Right renal cortex interstitium (tissue), 3 donors: ENCODE data around the gene CACNA1H. TPM values are rescaled to one million over a fixed set of nuclear protein-coding genes. Genes with fewer than 3 reads are reported as not detected.

Experiments
- DNase-seq, 3 donors: peaks; one replicate each; pipeline ENCODE4 v3.0.0-alpha.2; 2013; ENCODE audit warnings: low read depth in 3 of 3, low spot score in 2 of 3
- polyA plus RNA-seq, 3 donors: library from polyadenylated mRNA; unstranded; fragments of 120-200 nt; gene quantifications; one replicate each; pipeline ENCODE4 v1.2.1, GENCODE V29; 2013; ENCODE audit not compliant: insufficient read length in 3 of 3

Gene CACNA1H
- polyA plus RNA-seq, 3 donors: 16.6 to 18.4 (median 16.9) TPM

- DNase-seq: no peak
These were observed 18.1 kb downstream of the CACNA1H start for GRCh38 chr16:1171001-1171400.

- DNase-seq: no peak
These were observed 19.0 kb downstream of the CACNA1H start for GRCh38 chr16:1171854-1172428.

- no peak for DNase-seq
These were observed 19.7 kb downstream of the CACNA1H start for GRCh38 chr16:1172651-1173050.

GRCh38 chr16:1173788-1174451, 21.0 kb downstream of the CACNA1H start:
- DNase-seq: no peak

DNA sequence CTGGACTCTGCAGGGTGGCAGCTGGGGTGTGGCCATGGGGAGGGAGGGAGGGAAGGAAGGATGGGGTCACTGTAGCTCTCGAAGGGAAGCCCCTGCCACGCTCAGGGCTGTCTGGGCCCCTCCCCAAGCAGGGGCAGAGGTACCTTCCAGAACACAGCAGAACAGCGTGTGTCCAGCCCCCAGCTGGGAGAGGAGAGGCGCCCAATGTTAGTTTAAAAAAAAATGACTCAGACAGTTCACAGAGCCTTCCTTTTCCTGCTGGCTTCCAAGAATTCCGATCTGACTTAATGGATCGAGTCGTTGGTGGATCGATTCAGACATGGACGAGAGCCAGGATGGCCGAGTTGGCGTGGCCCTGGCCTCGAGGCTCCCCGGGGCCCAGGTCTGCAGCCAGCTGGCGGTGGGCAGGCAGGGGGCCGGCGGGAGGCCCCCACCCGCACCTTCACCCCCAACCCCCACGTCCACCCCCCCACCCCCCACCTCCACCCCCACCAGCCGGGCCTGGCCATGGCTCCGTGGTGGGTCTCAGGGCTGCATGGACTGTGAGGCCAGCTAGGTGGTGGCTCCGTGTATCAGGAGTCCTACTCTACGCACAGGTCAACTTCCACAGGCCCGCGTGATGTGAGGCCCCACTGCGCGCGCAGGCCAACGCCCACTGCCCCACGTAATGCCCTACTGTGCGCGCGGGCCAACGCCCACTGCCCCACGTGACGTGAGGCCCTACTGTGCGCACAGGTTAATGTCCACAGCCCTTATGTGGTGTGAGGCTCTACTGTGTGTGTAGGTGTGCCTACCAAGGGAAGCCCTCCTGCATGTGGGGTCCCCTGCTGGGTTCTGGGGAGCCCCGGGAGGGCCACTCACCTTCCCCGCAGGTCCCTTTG, 21.8 kb downstream of the CACNA1H start:
- no peak for DNase-seq

- no peak for DNase-seq
These were observed 22.8 kb downstream of the CACNA1H start for GRCh38 chr16:1175566-1176279.

DNA sequence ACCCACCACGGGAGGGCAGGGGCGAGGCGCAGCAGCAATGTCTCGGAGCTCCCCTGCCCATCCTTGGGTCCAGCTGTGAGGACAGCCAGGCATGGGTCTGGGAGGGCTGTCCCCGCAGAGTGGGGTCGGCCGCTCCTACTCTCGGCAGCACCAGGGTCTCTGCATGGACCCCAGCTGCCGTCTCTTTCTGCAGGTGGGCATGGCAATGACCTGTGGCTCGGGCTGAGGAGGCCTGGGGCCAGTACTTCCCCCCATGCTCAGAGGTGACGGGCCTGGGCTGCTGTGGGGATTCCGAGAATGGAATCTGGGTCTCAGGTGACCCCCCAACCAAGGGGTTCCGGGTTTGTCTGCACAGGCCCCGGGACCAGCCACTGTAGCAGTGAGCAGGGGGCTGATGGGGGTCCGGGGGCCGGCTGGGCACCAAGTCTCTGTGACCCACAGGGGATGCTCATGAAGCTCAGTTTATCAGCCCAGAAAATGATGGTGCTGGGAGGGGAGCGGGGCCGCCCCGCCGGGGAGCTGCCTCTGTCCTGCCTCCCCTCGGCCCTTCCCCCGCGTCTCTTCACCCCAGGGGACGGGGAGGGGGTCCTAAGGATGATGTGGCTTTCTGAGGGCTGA, 23.5 kb downstream of the CACNA1H start:
- no peak for DNase-seq

GRCh38 chr16:1177053-1177452, 24.1 kb downstream of the CACNA1H start:
- no peak for DNase-seq

DNA sequence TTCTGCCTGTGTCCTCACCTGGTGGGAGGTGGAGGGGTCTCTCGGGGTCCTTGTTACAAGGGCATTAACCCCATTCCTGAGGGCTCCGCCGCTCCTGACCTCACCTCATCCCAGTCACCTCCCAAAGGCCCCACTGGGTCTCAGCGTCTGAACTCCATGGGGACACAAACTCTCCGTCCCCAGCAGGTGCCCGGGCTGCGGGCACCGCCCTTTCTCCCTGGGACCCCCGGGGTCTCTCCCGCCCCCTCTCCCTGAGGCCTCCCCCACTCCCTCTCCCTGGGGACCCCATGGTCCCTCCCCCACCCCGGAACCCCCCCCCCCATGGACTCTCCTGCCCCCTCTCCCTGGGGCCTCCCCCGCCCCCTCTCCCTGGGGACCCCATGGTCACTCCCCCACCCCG, 24.8 kb downstream of the CACNA1H start:
- no peak for DNase-seq

DNA sequence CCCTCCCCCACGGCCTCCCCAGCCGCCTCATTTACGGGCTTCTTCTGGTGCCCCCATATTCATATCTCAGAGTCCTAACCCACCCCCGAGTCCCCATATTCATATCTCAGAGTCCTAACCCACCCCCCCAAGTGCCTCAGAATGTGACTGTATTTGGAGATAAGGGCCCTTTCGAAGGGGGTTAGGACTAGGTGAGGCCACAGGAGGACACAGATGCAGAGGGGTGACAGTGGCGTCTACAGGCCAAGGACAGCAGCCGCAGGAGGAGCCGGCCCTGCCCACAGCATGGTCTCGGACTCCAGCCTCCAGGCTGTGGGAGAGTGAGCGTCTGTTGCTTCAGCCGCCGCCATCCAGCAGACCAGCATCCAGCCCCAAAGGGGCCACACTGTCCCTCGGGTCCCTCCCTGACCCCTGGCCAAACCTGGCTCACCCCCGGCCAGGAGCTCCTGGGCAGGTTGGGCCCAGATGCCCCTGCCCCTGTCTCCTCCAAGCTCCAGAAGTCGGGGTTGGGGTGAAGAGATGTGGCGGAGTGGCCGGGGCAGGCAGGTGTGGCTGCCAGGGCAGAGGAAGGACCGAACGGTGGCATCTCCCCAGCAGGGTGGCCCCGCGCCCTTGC, 25.5 kb downstream of the CACNA1H start:
- no peak for DNase-seq

GRCh38 chr16:1180549-1181403, 27.9 kb downstream of the CACNA1H start:
- no peak for DNase-seq

- no peak for DNase-seq
These were observed 28.8 kb downstream of the CACNA1H start for GRCh38 chr16:1181404-1182315.

GRCh38 chr16:1182316-1182671, 29.4 kb downstream of the CACNA1H start:
- peak in 2 of 3 donors; percentile 66 to 77 for DNase-seq

- peak in 2 of 3 donors; percentile 55 to 74 for DNase-seq
These were observed 30.3 kb downstream of the CACNA1H start for GRCh38 chr16:1182950-1183907.

DNA sequence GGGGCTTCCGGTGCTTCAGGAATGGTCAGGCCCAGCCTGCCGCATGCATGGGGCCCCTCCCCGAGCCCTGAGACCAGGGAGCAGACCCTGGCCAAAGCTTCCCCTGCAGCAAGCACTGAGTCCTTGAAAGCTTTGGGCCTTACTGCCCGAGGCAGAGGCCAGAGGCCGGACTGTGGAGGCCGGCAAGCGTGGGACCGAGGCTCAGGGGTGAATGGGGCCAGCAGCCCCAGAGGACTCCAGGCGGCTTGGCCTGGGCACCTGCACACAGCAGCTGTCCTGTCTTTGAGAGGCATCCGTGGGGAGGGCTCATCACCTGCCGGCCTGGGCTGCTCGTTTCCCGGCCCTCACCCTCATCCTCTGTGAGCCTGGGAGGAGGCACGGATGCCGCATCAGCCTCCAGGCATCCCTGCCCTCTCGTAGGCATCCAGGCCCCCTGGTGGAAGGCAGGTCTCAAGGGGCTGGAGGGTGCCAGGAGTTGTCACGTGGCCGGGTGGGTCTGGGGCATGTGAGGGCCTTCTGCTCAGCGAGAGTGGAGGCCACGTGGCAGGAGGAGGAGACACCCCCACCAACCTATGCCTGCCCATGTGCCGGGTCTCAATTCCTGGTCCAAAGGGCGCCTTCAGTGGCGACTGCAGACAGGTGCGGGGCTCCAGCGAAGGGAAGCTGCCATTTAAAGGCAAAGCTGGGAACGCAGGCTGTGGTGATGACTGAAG, 31.4 kb downstream of the CACNA1H start:
- no peak for DNase-seq

- no peak for DNase-seq
These were observed 32.1 kb downstream of the CACNA1H start for GRCh38 chr16:1184980-1185379.
